ENCODE results near the gene CD81. TPM values are rescaled to one million over a fixed set of nuclear protein-coding genes. Genes with fewer than 3 reads are reported as not detected.

The CD81 gene
- total RNA-seq, 1 experiment from 2014 or later: 237 TPM

DNA sequence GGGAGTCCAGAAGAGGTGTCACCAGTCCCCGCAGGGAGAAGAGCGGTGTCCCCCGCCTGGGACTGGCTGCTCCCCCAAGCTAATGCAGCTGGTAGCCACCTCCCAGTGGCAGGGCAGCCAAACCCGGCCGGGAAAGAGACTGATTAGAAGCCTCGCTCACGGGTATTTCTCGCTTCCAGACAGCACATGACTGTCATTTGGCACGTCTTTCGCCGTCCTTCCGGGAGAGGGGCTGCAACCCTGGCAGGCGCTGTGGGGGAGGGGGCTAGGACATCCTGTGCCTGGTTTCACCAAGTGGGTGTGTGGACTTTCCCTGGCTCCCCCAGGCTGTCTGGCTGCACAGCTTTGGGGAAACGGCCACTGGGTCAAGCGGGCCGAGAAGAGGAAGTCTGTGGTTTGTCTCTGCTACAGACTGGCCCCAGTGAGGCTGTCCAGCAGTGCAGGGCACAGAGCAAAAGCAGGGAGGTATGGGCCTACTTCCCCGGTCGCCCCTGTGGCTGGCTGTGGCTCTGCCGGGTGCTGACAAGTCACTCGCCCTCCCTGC, 3.8 kb downstream of the CD81 start:
- Mint-ChIP-seq H3K9me3 (no peaks in the 10 kb centered on the region), H3K27me3 (ENCODE audit: low read depth) (peaks cover 6% of the 10 kb centered on the region), H3K4me3 (no peak overlapping the region; the same call in 1 of the 2 replicates), H3K4me1 (peaks cover 24% of the 10 kb centered on the region), H3K27ac (peak overlapping the region; percentile 53; the same call in 1 of the 2 replicates), H3K36me3 (peaks cover 3% of the 10 kb centered on the region; the same call in 1 of the 2 replicates)
- ChIA-PET POLR2A (no interaction called here), CTCF (interaction anchor here (4.3 kb wide), 1 partner anchor 40 kb away, joined by 23 read pairs; no protein-coding TSS in a partner anchor)
- no peak for DNase-seq (ENCODE audit: low spot score)
- TF ChIP-seq, protein P1, sequence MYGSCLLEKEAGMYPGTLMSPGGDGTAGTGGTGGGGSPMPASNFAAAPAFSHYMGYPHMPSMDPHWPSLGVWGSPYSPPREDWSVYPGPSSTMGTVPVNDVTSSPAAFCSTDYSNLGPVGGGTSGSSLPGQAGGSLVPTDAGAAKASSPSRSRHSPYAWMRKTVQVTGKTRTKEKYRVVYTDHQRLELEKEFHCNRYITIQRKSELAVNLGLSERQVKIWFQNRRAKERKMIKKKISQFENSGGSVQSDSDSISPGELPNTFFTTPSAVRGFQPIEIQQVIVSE (CRISPR knock-in tag; IDR thresholded peaks at IDR 0.05; ENCODE audit: borderline replicate concordance): no peak
- ATAC-seq: no peak

DNA sequence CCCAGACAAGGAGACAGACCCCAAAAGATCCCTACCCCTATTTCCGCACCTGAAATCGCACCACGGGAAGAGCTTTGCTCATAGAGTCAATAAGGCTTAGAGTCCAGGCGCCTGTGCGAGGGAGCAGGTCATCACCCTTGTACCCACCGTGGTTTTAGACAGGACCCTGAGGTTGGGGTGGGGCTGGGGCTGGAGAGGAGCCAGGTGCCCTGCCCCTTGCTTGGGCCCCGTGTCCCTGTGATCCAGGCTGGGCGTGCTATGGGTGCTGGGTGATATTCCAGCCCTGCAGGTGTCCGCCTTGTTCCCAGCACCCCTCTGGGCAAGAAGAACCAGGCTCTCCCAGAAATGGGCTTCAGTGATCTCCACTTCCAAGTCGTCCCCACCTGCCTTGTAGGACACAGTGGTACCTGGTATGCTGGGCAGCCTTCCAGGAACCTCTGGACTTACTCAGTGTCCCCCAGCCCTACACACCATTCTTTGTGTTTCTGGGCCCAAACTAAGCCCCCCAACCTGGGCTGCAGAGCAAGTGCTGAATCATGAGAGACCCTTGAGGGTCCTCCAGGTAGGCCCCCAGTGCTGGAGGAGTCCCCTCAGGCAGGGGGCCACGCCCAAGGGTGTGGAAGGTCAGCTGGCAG, 4.5 kb downstream of the CD81 start:
- POLR2A ChIA-PET: no interaction called here
- H3K36me3 Mint-ChIP-seq: no peaks in the 10 kb centered on the region
- H3K27ac Mint-ChIP-seq: peak overlapping the region; percentile 74
- no peak for TF ChIP-seq ZNF219 (CRISPR knock-in tag; IDR thresholded peaks at IDR 0.05; ENCODE audit: borderline replicate concordance)
- no peak for TF ChIP-seq MXD4 (CRISPR knock-in tag; IDR thresholded peaks at IDR 0.05; ENCODE audit: borderline replicate concordance)
- DNase-seq (ENCODE audit: low spot score) (no peak), ATAC-seq (no peak)
- H3K9me3 Mint-ChIP-seq: no peaks in the 10 kb centered on the region
- peaks cover 1% of the 10 kb centered on the region; the same call in 1 of the 2 replicates for H3K27me3 Mint-ChIP-seq (ENCODE audit: low read depth)
- CTCF ChIA-PET: interaction anchor here (1.0 to 4.3 kb wide), 3 partner anchors 9 to 76 kb away, joined by 3 to 23 read pairs (median 20); no protein-coding TSS in a partner anchor
- peaks cover 20% of the 10 kb centered on the region for H3K4me1 Mint-ChIP-seq
- no peak overlapping the region for H3K4me3 Mint-ChIP-seq

- TF ChIP-seq NFE2L1 (CRISPR knock-in tag; IDR thresholded peaks at IDR 0.05): no peak
- no peak for TF ChIP-seq ZNF425 (CRISPR knock-in tag; conservative IDR thresholded peaks at IDR 0.05)
- ATAC-seq (no peak), DNase-seq (ENCODE audit: low spot score) (no peak)
- ChIA-PET CTCF (interaction anchor here (0.9 to 4.3 kb wide), 5 partner anchors 8 to 149 kb away, joined by 3 to 23 read pairs (median 4); partner anchors contain the start of gene TSSC4), POLR2A (no interaction called here)
- no peaks in the 10 kb centered on the region for H3K36me3 Mint-ChIP-seq
- H3K9me3 Mint-ChIP-seq: no peaks in the 10 kb centered on the region
- peaks cover 20% of the 10 kb centered on the region for H3K4me1 Mint-ChIP-seq
- H3K4me3 Mint-ChIP-seq: no peak overlapping the region
- H3K27me3 Mint-ChIP-seq (ENCODE audit: low read depth): no peaks in the 10 kb centered on the region
- H3K27ac Mint-ChIP-seq: no peak overlapping the region
Measured at GRCh38 chr11:2382129-2382517, 5.0 kb downstream of the CD81 start.

GRCh38 chr11:2382936-2383851, 6.1 kb downstream of the CD81 start:
- Mint-ChIP-seq H3K36me3 (no peaks in the 10 kb centered on the region), H3K27me3 (ENCODE audit: low read depth) (no peaks in the 10 kb centered on the region), H3K9me3 (no peaks in the 10 kb centered on the region), H3K4me1 (peaks cover 18% of the 10 kb centered on the region), H3K27ac (no peak overlapping the region; the same call in 1 of the 2 replicates), H3K4me3 (no peak overlapping the region)
- DNase-seq (ENCODE audit: low spot score) (no peak), ATAC-seq (no peak; the same call in 1 of the 2 replicates)
- ChIA-PET POLR2A (interaction anchor here (0.7 kb wide), 1 partner anchor 18 kb away, joined by 4 read pairs; the partner anchor contains the start of gene TSSC4), CTCF (interaction anchor here (0.9 to 4.3 kb wide), 4 partner anchors 17 to 148 kb away, joined by 3 to 23 read pairs (median 12); partner anchors contain the start of gene TSSC4)
- TF ChIP-seq ZNF138 (CRISPR knock-in tag; conservative IDR thresholded peaks at IDR 0.05): no peak
- no peak for TF ChIP-seq GRHL2 (CRISPR knock-in tag; IDR thresholded peaks at IDR 0.05; ENCODE audit: insufficient replicate concordance, severe bottlenecking)
- TF ChIP-seq PRRX2 (CRISPR knock-in tag; IDR thresholded peaks at IDR 0.05): no peak
- TF ChIP-seq NR1H2 (CRISPR knock-in tag; IDR thresholded peaks at IDR 0.05): no peak
- no peak for TF ChIP-seq RORB (CRISPR knock-in tag; IDR thresholded peaks at IDR 0.05)
- no peak for TF ChIP-seq TCF7 (CRISPR knock-in tag; IDR thresholded peaks at IDR 0.05; ENCODE audit: low read depth)
- TF ChIP-seq, protein P2, sequence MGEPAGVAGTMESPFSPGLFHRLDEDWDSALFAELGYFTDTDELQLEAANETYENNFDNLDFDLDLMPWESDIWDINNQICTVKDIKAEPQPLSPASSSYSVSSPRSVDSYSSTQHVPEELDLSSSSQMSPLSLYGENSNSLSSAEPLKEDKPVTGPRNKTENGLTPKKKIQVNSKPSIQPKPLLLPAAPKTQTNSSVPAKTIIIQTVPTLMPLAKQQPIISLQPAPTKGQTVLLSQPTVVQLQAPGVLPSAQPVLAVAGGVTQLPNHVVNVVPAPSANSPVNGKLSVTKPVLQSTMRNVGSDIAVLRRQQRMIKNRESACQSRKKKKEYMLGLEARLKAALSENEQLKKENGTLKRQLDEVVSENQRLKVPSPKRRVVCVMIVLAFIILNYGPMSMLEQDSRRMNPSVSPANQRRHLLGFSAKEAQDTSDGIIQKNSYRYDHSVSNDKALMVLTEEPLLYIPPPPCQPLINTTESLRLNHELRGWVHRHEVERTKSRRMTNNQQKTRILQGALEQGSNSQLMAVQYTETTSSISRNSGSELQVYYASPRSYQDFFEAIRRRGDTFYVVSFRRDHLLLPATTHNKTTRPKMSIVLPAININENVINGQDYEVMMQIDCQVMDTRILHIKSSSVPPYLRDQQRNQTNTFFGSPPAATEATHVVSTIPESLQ (CRISPR knock-in tag; IDR thresholded peaks at IDR 0.05): no peak
- TF ChIP-seq, protein P3, sequence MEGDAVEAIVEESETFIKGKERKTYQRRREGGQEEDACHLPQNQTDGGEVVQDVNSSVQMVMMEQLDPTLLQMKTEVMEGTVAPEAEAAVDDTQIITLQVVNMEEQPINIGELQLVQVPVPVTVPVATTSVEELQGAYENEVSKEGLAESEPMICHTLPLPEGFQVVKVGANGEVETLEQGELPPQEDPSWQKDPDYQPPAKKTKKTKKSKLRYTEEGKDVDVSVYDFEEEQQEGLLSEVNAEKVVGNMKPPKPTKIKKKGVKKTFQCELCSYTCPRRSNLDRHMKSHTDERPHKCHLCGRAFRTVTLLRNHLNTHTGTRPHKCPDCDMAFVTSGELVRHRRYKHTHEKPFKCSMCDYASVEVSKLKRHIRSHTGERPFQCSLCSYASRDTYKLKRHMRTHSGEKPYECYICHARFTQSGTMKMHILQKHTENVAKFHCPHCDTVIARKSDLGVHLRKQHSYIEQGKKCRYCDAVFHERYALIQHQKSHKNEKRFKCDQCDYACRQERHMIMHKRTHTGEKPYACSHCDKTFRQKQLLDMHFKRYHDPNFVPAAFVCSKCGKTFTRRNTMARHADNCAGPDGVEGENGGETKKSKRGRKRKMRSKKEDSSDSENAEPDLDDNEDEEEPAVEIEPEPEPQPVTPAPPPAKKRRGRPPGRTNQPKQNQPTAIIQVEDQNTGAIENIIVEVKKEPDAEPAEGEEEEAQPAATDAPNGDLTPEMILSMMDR (IDR thresholded peaks at IDR 0.05): no peak
- TF ChIP-seq, protein P4, sequence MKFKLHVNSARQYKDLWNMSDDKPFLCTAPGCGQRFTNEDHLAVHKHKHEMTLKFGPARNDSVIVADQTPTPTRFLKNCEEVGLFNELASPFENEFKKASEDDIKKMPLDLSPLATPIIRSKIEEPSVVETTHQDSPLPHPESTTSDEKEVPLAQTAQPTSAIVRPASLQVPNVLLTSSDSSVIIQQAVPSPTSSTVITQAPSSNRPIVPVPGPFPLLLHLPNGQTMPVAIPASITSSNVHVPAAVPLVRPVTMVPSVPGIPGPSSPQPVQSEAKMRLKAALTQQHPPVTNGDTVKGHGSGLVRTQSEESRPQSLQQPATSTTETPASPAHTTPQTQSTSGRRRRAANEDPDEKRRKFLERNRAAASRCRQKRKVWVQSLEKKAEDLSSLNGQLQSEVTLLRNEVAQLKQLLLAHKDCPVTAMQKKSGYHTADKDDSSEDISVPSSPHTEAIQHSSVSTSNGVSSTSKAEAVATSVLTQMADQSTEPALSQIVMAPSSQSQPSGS (CRISPR knock-in tag; IDR thresholded peaks at IDR 0.05; ENCODE audit: borderline replicate concordance, low read depth): no peak

Measured in WTC11 (cell line).